DOHH2 (cell line): Measurements from ENCODE around the gene MZF1.
"Not testable (repeated sequence)": the region's sequence is repeated elsewhere in the genome, so short reads cannot be mapped to it uniquely, and the experiment has no call there.

Experiments
- H3F3A ChIP-seq: fragments of 200-600 bp; sonication (generic), shearing (Covaris generic); 2 replicates; pipeline ENCODE4 v1.6.0; 2016; ENCODE audit warnings: antibody characterized with exemption, mild to moderate bottlenecking; ENCODE audit not compliant: control insufficient read depth, insufficient read depth
- H3K27ac ChIP-seq: fragments of 200-600 bp; sonication (generic); 2 replicates; pipeline ENCODE4 v1.5.1; 2014; ENCODE audit warnings: low read depth, mild to moderate bottlenecking, low read length, moderate library complexity
- H3K27me3 ChIP-seq: fragments of 200-600 bp; sonication (generic); 2 replicates; pipeline ENCODE4 v1.6.1; 2014; ENCODE audit warnings: mild to moderate bottlenecking, low read length, mixed read lengths; ENCODE audit not compliant: control insufficient read depth
- H3K36me3 ChIP-seq: fragments of 200-600 bp; sonication (generic); 2 replicates; pipeline ENCODE4 v1.6.1; 2014; ENCODE audit warnings: mild to moderate bottlenecking, low read length, moderate library complexity, mixed read lengths; ENCODE audit not compliant: control insufficient read depth
- H3K4me1 ChIP-seq: fragments of 200-600 bp; sonication (generic); 2 replicates; pipeline ENCODE4 v1.6.1; 2014; ENCODE audit warnings: mild to moderate bottlenecking, low read length, mixed read lengths; ENCODE audit not compliant: control insufficient read depth
- H3K4me2 ChIP-seq: fragments of 200-600 bp; sonication (generic); 2 replicates; pipeline ENCODE4 v1.6.0; 2014; ENCODE audit warnings: mild to moderate bottlenecking, low read length, moderate library complexity
- H3K4me3 ChIP-seq: fragments of 200-600 bp; sonication (generic); 2 replicates; pipeline ENCODE4 v1.5.1; 2014; ENCODE audit warnings: mild to moderate bottlenecking, low read length, mixed read lengths
- H3K79me2 ChIP-seq: fragments of 200-600 bp; sonication (generic); 2 replicates; pipeline ENCODE4 v1.6.1; 2014; ENCODE audit warnings: mild to moderate bottlenecking, low read length, mixed read lengths; ENCODE audit not compliant: control insufficient read depth
- H3K9me2 ChIP-seq: fragments of 200-600 bp; sonication (generic); replicated peaks from 2 replicates; pipeline ENCODE4 v1.6.1; 2014; ENCODE audit warnings: mild to moderate bottlenecking, low read length, mixed read lengths; ENCODE audit not compliant: control insufficient read depth
- H3K9me3 ChIP-seq: fragments of 200-600 bp; sonication (generic); 2 replicates; pipeline ENCODE4 v1.6.1; 2014; ENCODE audit warnings: antibody characterized with exemption, low read length, mixed read lengths; ENCODE audit not compliant: control insufficient read depth, insufficient read depth
- H4K20me1 ChIP-seq: fragments of 200-600 bp; sonication (generic); 2 replicates; pipeline ENCODE4 v1.6.0; 2014; ENCODE audit warnings: low read depth, mild to moderate bottlenecking, antibody characterized with exemption, low read length, moderate library complexity; ENCODE audit not compliant: control insufficient read depth, insufficient read depth
- EZH2phosphoT487 ChIP-seq: fragments of 200-600 bp; sonication (generic); IDR thresholded peaks from 2 replicates; pipeline ENCODE4 v1.6.1; 2017; ENCODE audit warnings: borderline replicate concordance, mild to moderate bottlenecking, antibody characterized with exemption, low read length, moderate library complexity, mixed read lengths
- TF ChIP-seq, protein P1 (sequence below): fragments of 200-600 bp; sonication (generic); IDR thresholded peaks from one replicate; pipeline ENCODE4 v1.5.1; 2014; ENCODE audit warnings: antibody characterized with exemption, mild to moderate bottlenecking, low read depth, low read length; ENCODE audit not compliant: poor library complexity, severe bottlenecking

Gene MZF1

GRCh38 chr19:58581227-58582141 lies 8.3 kb upstream of the MZF1 start:
- no peaks in the 10 kb centered on the region for H3K27me3 ChIP-seq
- H3K9me2 ChIP-seq, result no peaks in the 10 kb centered on the region
- peaks cover 9% of the 10 kb centered on the region for H3F3A ChIP-seq
- H3K4me3 ChIP-seq, result no peak overlapping the region
- no peaks in the 10 kb centered on the region for H3K9me3 ChIP-seq
- peak overlapping the region; percentile 17; the same call in 1 of the 2 replicates for H3K4me2 ChIP-seq
- peaks cover 34% of the 10 kb centered on the region for H3K79me2 ChIP-seq
- H3K27ac ChIP-seq, result no peak overlapping the region
- TF ChIP-seq EZH2phosphoT487, result no peak
- TF ChIP-seq, protein P1, sequence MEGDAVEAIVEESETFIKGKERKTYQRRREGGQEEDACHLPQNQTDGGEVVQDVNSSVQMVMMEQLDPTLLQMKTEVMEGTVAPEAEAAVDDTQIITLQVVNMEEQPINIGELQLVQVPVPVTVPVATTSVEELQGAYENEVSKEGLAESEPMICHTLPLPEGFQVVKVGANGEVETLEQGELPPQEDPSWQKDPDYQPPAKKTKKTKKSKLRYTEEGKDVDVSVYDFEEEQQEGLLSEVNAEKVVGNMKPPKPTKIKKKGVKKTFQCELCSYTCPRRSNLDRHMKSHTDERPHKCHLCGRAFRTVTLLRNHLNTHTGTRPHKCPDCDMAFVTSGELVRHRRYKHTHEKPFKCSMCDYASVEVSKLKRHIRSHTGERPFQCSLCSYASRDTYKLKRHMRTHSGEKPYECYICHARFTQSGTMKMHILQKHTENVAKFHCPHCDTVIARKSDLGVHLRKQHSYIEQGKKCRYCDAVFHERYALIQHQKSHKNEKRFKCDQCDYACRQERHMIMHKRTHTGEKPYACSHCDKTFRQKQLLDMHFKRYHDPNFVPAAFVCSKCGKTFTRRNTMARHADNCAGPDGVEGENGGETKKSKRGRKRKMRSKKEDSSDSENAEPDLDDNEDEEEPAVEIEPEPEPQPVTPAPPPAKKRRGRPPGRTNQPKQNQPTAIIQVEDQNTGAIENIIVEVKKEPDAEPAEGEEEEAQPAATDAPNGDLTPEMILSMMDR, result peak; percentile 99
- H3K4me1 ChIP-seq, result peaks cover 24% of the 10 kb centered on the region
- H4K20me1 ChIP-seq, result no peaks in the 10 kb centered on the region
- peaks cover 16% of the 10 kb centered on the region for H3K36me3 ChIP-seq

DNA sequence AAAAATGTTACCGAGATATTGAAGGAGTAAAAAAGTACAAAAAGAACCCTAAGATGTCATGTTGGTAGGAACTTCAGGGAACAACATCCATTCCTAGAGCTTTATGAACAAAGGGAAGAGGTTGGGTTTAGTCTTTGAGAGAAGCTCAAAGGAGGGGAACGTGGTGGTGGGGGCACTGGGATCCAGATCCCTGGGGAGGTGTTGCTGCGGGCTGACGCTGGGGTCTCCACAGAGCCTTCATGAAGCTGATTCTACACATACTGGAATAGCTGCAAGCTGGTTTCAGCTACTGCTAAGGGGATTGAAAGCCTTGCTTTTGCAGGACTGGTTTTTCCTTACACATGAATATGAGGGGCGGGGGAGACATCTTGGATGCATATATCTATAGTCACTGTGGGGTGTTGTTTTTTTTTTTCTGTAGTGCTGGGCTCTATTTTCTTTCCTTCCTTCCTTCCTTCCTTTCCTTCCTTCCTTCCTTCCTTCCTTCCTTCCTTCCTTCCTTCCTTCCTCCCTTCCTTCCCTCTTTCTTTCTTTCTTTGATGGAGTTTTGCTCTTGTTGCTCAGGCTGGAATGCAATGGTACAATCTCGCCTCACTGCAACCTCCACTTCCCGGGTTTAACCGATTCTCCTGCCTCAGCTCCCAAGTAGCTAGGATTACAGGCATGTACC lies 6.5 kb upstream of the MZF1 start:
- H4K20me1 ChIP-seq, result no peaks in the 10 kb centered on the region
- peaks cover 16% of the 10 kb centered on the region for H3K36me3 ChIP-seq
- peaks cover 9% of the 10 kb centered on the region for H3F3A ChIP-seq
- H3K79me2 ChIP-seq, result peaks cover 41% of the 10 kb centered on the region
- H3K27ac ChIP-seq, result no peak overlapping the region
- peaks cover 28% of the 10 kb centered on the region for H3K4me1 ChIP-seq
- no peaks in the 10 kb centered on the region for H3K9me3 ChIP-seq
- H3K27me3 ChIP-seq, result no peaks in the 10 kb centered on the region
- H3K9me2 ChIP-seq, result no peaks in the 10 kb centered on the region
- TF ChIP-seq EZH2phosphoT487, result no peak
- TF ChIP-seq, protein P1, result no peak
- no peak overlapping the region; the same call in 1 of the 2 replicates for H3K4me2 ChIP-seq
- no peak overlapping the region for H3K4me3 ChIP-seq

DNA sequence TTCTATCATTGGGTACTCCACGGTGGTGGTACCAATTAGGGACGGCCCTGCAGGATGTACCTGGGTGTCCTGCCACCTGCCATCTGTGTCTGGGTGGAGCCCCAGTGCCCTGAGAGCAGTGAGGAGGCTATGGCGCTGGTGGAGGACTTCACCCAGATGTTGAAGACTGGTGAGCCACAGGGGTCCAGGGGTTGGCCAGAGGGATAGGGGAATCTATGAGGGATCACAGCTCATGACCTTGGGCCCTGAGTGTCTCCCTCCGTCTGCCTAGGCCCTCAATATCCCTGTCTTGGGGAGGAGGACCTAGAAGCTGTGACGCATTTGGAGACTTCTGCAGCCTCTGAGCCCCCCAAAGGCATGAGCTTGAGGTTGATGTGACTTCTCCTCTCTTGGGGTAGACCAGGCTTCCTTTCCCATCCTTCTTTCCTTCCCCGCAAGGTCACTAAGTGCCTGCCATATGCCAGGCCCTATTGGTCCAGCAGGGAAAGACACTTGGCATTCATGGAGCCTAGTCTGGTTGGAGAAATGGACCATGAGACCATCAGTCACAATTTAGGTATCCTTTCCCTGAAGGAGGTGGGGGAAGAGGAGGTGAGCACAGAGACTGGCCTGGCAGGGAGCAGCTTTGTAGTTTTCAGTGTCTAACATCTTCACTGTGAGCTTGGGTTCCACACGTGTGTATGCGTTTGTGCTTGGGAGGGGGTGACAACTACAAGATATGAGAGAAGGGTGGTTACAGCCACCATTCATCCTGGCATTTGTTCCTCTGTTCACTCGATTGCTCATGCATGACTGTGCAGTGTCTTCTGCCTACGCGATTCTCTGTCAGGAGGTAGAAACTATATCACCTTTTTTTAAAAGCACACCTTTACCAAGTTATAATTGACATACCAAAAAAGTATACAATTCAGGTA lies 5.1 kb upstream of the MZF1 start:
- Histone ChIP-seq H4K20me1 (no peaks in the 10 kb centered on the region), H3K4me2 (peak overlapping the region; percentile 36), H3K27me3 (no peaks in the 10 kb centered on the region), H3K9me3 (no peaks in the 10 kb centered on the region), H3K36me3 (peaks cover 15% of the 10 kb centered on the region), H3K9me2 (no peaks in the 10 kb centered on the region), H3K4me1 (peaks cover 39% of the 10 kb centered on the region), H3F3A (peaks cover 14% of the 10 kb centered on the region), H3K4me3 (no peak overlapping the region), H3K27ac (no peak overlapping the region), H3K79me2 (peaks cover 42% of the 10 kb centered on the region)
- TF ChIP-seq, protein P1, result no peak
- no peak for TF ChIP-seq EZH2phosphoT487

GRCh38 chr19:58577581-58577980 lies 4.4 kb upstream of the MZF1 start:
- not testable (repeated sequence) for H3K27ac ChIP-seq, H4K20me1 ChIP-seq, H3K4me3 ChIP-seq, H3K27me3 ChIP-seq, H3K9me3 ChIP-seq, H3K9me2 ChIP-seq, H3K36me3 ChIP-seq
- Histone ChIP-seq H3K4me2 (0 out of 2 replicates have a peak overlapping the region, but pooled peaks have one; percentile 36), H3K79me2 (peaks cover 42% of the 10 kb centered on the region), H3K4me1 (peaks cover 39% of the 10 kb centered on the region), H3F3A (peaks cover 14% of the 10 kb centered on the region)
